MCF 10A (cell line): ENCODE measurements around the gene FADD. TPM values are rescaled to one million over a fixed set of nuclear protein-coding genes. Genes with fewer than 3 reads are reported as not detected.

Source experiments
- BruUV-seq: library from RNA; stranded (reverse); fragments of 400-500 nt; replicated peaks from 2 replicates; lab custom pipeline; 2021; lab: Mats Ljungman, UMichigan
- CTCF ChIA-PET: fragments of 300-600 bp; sonication (Branson Sonifier 250); formaldehyde crosslinking; extraction: SDS; loops from one replicate; lab custom pipeline; 2021; ENCODE audit warnings: antibody characterized with exemption, inconsistent platforms; lab: Yijun Ruan, JAX
- POLR2A ChIA-PET: fragments of 300-600, 350-650 bp; sonication (Branson Sonifier 250); formaldehyde crosslinking; extraction: SDS; loops from one replicate; lab custom pipeline; 2020; ENCODE audit warnings: antibody characterized with exemption, inconsistent platforms; lab: Yijun Ruan, JAX
- DNase-seq: peaks from one replicate; pipeline ENCODE4 v3.0.0-alpha.2; 2018; ENCODE audit not compliant: unreplicated experiment
- H3K27ac Mint-ChIP-seq: one replicate; pipeline ENCODE4 v1.8.0; 2022; ENCODE audit warnings: mild to moderate bottlenecking, low read depth, mixed read lengths; ENCODE audit not compliant: unreplicated experiment
- H3K27me3 Mint-ChIP-seq: one replicate; pipeline ENCODE4 v1.8.0; 2022; ENCODE audit warnings: mixed read lengths; ENCODE audit not compliant: insufficient read depth, unreplicated experiment
- H3K36me3 Mint-ChIP-seq: one replicate; pipeline ENCODE4 v1.8.0; 2022; ENCODE audit warnings: mild to moderate bottlenecking, moderate library complexity, mixed read lengths; ENCODE audit not compliant: insufficient read depth, unreplicated experiment
- H3K4me1 Mint-ChIP-seq: one replicate; pipeline ENCODE4 v1.8.0; 2022; ENCODE audit warnings: mixed read lengths; ENCODE audit not compliant: insufficient read depth, unreplicated experiment
- H3K4me3 Mint-ChIP-seq: one replicate; pipeline ENCODE4 v1.8.0; 2022; ENCODE audit warnings: mild to moderate bottlenecking, moderate library complexity, mixed read lengths; ENCODE audit not compliant: unreplicated experiment
- H3K9me3 Mint-ChIP-seq: one replicate; pipeline ENCODE4 v1.8.0; 2022; ENCODE audit warnings: mixed read lengths; ENCODE audit not compliant: unreplicated experiment
- intact Hi-C: fragments of 100-400 bp; cut with micrococcal nuclease; formaldehyde crosslinking; loops from 2 replicates; pipeline ENCODE4 v1.14.1; 2022
- total RNA-seq: library from RNA; stranded (reverse); gene quantifications from 2 replicates; pipeline ENCODE4 v1.2.3, GENCODE V29; 2022
- TF ChIP-seq, protein P1 (sequence below): fragments of 200-600 bp; IDR thresholded peaks from one replicate; pipeline ENCODE4 v1.8.0; 2022; ENCODE audit warnings: antibody characterized with exemption, mild to moderate bottlenecking; ENCODE audit not compliant: unreplicated experiment

The FADD gene
- total RNA-seq, 1 experiment from 2014 or later, result 37.1 TPM

DNA sequence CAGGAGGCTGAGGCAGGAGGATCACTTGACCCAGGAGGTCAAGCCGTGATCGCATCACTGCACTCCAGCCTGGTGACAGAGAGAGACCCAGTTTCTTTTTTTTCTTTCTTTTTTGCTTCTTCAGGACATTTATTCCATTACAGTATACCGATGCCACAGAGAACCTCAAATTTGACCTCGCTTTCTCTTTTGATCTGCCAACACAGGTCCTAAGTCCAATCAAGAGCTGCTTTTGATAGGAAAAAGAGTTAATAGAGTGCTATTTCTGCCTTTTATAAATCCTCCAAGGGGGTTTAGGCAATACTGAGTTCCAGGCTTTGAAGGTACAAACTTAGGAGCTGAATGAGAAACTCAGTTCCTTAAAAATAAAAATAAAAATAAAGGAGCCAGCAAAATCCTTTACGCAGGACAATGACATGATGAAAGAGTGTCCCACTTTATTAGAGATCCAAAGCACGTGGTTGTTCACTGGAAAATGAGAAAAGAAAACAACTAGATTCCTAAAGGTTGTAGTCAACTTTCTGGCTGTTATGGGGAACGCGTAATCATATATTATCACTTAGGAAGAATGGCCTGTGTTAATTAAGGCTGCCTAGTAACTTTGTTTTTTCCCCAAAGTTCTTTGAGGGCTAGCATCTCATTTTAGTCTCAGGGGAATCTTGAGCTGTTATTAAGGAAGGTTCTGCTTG lies 27.2 kb downstream of the FADD start:
- intact Hi-C loops, result no loop called here
- DNase-seq, result no peak
- TF ChIP-seq, protein P1, sequence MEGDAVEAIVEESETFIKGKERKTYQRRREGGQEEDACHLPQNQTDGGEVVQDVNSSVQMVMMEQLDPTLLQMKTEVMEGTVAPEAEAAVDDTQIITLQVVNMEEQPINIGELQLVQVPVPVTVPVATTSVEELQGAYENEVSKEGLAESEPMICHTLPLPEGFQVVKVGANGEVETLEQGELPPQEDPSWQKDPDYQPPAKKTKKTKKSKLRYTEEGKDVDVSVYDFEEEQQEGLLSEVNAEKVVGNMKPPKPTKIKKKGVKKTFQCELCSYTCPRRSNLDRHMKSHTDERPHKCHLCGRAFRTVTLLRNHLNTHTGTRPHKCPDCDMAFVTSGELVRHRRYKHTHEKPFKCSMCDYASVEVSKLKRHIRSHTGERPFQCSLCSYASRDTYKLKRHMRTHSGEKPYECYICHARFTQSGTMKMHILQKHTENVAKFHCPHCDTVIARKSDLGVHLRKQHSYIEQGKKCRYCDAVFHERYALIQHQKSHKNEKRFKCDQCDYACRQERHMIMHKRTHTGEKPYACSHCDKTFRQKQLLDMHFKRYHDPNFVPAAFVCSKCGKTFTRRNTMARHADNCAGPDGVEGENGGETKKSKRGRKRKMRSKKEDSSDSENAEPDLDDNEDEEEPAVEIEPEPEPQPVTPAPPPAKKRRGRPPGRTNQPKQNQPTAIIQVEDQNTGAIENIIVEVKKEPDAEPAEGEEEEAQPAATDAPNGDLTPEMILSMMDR, result no peak
- ChIA-PET POLR2A (interaction anchor here (1.3 kb wide), 1 partner anchor 14 kb away, joined by 4 read pairs; no protein-coding TSS in a partner anchor), CTCF (interaction anchor here (1.1 kb wide), 1 partner anchor 17 kb away, joined by 3 read pairs; no protein-coding TSS in a partner anchor)
- H3K27ac Mint-ChIP-seq, result no peak overlapping the region
- no peaks in the 10 kb centered on the region for H3K36me3 Mint-ChIP-seq
- no peaks in the 10 kb centered on the region for H3K9me3 Mint-ChIP-seq
- H3K27me3 Mint-ChIP-seq, result no peaks in the 10 kb centered on the region
- no TSS peak for BruUV-seq
- peaks cover 21% of the 10 kb centered on the region for H3K4me1 Mint-ChIP-seq
- H3K4me3 Mint-ChIP-seq, result no peak overlapping the region

DNA sequence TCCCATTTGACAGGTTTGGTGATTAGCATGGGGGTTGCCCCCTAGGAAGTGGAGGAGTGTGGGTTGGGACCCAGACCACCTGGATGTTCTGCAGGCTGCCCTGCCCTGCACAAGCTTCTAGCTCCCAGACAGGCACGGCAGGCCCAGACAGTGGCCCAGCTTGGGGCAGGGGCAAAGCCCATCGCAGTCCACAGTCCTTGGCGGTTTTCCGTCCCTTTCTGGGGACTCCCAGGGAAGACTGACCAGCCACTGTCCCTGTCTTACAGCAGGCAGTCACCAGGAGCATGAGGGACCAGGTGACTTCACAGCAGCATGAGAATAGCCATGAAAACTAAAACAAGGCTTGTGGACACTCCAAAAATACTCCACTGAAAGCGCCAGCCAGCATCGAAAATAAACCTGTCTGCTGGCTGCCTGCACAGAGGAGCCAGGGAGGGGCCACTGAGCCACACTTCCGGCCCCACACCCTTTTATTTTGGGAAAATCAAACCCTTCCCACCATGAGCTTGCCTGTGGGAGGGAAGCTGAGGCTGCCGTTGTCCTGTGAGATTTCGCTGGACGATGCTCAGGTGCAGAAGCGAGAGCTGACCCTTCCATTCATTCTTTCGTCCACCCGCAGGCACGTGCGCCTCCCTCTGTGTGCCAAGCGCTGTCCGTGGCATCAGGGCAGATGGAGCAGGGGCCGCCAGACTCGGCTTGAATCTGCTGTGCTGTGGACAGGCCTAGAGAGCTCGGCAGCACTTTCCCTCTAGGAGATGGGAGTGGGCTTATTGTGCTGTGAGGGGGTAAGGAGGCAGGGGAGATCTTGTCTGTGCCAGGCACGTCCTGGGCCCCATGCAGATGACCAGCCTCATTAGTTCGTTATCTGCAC lies 28.0 kb downstream of the FADD start:
- no peak for DNase-seq
- intact Hi-C loops, result no loop called here
- ChIA-PET CTCF (interaction anchor here (0.8 to 1.1 kb wide), 2 partner anchors 16 to 34 kb away, joined by 3 read pairs; no protein-coding TSS in a partner anchor), POLR2A (interaction anchor here (0.8 to 2.7 kb wide), 3 partner anchors 11 to 40 kb away, joined by 3 to 12 read pairs (median 4); partner anchors contain the start of gene PPFIA1)
- Mint-ChIP-seq H3K4me3 (no peak overlapping the region), H3K36me3 (no peaks in the 10 kb centered on the region), H3K27me3 (no peaks in the 10 kb centered on the region), H3K9me3 (no peaks in the 10 kb centered on the region), H3K27ac (no peak overlapping the region), H3K4me1 (peaks cover 21% of the 10 kb centered on the region)
- TF ChIP-seq, protein P1, result no peak
- BruUV-seq, result no TSS peak

DNA sequence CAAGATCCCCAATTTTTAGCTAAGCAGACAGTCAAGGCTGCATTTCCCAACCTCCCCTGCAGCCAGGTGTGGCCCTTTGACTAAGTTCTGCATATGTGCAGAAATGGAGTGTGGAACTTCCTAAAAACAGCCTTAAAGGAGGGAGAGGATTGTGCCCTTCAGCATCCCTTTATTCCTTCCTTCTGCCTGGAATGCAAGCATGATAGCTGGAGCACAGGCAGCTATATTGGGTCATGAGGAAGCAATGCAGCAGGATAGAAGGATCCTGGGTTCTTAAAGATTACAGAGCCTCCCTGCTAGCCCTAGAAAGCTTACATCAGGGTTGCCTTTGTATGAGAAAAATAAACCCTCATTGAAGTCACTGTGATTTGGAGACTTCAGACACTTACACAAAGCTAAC lies 29.9 kb downstream of the FADD start:
- H3K27ac Mint-ChIP-seq, result peak overlapping the region; percentile 85
- no peaks in the 10 kb centered on the region for H3K36me3 Mint-ChIP-seq
- H3K4me3 Mint-ChIP-seq, result no peak overlapping the region
- POLR2A ChIA-PET, result interaction anchor here (0.6 to 2.9 kb wide), 12 partner anchors 11 to 285 kb away, joined by 3 to 21 read pairs (median 4); partner anchors contain the start of genes FADD and PPFIA1
- H3K27me3 Mint-ChIP-seq, result no peaks in the 10 kb centered on the region
- CTCF ChIA-PET, result interaction anchor here (0.5 to 1.4 kb wide), 3 partner anchors 28 to 1042 kb away, joined by 3 to 4 read pairs (median 3); no protein-coding TSS in a partner anchor
- TF ChIP-seq, protein P1, result no peak
- H3K4me1 Mint-ChIP-seq, result peaks cover 16% of the 10 kb centered on the region
- BruUV-seq, result TSS peak; percentile 37
- H3K9me3 Mint-ChIP-seq, result no peaks in the 10 kb centered on the region
- DNase-seq, result no peak
- intact Hi-C loops, result loop anchor here (1.0 kb wide), 1 partner anchor 37 kb away; the partner anchor contains the start of gene PPFIA1
